COLO668 (cell line): Measurements from ENCODE around the gene MCM3AP.

Experiments used
- DNase-seq: peaks from one replicate; lab custom pipeline; 2025; ENCODE audit not compliant: unreplicated experiment; lab: John Stamatoyannopoulos, UW

Gene MCM3AP

DNA sequence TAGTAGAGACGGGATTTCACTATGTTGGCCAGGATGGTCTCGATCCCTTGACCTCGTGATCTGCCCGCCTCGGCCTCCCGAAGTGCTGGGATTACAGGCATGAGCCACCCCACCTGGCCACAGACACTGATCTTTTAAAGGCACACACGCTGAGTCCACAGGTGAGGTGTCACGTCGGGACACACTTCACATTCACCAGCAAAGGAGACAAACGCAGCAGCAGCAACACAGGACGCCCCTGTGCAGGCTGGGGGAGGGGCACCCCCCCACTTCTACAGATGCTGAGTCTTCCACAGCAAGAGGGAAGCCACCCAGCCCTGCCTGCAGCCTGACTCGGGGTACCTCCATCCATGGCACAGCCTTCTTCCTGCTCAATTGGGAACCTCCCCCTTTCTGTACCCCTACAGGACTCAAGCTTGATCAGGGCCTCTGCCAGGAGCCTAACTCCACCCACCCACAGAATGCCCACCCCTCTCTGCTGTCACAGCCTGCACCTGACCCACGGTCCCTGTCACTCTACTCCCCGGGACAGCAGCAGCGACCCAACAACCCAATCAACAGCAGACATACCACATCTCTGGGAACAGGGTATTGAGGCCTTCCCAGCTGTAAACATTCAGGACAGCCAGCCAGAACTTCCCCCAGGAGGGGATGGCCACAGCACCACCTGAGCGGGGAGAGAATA is 66.4 kb downstream of the MCM3AP start:
- DNase-seq: no peak

DNA sequence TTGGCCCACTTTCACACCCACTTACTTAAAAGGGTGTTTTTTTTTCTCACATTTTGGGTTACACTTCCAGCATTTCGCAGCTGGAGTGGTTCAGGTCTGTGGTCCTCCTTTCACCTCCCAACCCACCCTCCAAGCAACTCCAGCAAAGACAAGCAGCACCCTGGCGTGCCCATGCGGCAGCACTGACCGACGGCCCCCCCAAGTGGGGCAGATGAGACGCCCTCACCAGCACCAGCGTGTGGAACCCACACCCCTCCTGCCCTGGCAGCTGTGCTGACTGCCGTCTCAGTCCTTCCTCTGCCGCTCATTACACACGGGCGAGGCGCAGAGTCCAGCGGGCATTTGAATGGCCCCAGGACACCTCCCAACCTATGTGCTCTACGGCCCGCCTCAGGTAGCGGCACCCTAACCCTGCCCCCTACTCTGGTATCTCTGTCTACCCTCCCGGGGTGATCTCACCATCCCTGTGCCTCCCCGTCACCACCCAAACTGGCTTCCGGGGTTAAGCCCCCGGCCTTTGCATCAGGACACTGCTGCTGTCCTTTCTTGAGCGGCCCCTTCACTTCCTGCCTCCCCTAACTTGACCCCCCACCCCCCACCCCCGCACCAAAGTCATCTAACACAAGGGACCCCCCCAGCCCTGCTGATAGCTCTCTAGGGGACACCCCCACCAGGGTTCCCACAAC is 67.8 kb downstream of the MCM3AP start:
- no peak for DNase-seq

DNA sequence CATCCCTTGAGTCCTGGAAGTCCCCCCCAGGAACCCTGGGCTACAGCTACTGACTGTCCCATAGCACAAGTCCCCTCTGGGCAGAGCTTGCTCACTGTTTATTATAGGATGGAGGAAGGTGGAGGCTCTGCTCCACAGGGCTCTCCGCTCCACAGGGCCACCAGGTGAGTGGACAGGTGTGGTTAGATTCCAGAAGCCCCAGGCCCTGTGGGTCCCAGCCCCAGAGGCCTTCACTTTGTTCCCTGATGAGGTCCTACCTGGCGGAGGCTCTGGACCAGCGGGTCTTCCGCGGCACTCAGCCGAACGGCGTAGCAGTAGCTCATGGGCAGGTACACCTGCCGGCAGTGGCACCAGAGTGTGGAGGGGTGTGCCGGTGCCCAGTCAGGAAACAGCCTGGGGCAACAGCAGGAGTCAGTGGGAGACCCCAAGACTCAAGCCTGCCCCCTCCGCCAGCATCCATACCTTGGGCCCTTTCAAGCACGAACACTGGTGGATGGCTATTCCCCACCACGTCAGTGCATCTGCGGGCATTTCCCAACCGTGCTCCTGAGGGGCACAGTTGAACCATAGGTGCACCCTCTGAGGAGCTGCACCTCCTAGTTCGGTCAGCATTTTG is 69.2 kb downstream of the MCM3AP start:
- DNase-seq: no peak

DNA sequence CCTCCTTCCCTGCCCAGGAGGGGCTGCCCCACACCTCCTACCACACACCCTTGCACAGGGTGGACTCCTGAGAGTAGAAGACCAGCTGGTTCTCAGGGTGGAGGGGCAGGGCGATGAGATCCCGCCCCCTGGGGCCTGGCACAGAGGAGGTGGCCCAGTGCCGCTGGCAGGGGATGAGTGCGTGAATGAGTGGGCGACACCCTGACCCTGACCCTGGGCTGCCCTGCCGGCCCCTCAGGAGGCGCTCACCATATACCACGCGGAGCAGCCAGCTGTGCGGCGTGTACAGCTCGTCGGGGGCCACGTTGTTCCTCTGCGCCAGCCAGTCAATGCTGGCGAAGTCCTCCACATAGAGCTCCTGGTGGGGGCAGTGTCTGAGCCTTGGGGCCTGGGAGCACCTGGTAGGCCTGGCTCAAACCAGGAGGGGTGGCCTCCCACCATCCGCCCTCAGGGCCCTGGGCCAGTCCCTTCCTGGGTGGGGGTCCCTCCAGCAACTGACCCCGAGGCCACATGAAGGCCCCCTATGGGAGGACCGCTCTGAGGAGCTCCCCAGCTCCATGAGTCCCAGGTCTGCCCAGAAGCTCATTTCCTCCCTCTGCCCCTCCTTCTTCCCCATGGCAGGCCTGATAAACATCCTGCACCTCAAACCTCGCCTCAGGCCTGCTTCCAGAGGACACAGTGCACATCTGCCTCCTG is 69.8 kb downstream of the MCM3AP start:
- DNase-seq: no peak

DNA sequence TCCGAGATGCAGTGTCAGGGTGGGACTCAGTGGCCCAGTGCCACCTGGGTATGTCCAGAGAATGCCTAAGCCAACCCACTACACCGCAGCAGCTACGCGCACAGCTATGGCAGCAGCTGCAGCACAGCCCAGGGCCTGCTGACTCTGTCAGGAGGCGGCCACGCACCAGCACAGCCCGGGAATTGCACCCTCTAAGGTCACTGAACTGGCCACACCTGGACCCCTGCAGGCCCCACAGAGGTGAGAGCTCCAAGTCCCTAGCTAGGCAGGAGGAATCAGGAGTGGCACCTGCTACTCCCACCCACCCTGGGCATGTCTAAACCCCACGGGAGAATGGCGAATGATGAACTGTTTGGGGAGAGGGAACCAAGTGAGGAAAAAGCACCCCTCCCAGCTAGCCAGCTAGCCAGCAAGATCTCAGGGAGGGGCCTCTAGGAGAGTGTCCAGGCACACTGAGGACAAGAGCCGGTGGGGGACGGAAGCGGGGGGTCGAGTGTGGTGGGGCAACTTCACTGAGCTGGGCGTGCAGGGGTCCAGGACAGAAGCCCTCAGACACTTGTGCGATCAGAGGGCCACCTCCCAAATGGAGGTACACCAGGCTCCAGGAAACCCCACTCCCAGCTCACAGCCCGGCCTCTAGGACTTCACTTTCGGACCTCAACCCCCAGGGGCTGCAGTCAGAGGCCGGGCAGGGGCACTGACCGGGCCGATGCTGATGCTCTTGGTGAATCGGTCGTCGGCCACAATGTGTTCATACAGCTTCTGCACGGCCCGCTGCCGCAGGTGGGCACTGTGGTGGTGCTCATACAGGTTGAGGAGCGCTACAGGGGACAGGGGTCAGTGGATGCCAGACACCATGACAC is 70.7 kb downstream of the MCM3AP start:
- no peak for DNase-seq

DNA sequence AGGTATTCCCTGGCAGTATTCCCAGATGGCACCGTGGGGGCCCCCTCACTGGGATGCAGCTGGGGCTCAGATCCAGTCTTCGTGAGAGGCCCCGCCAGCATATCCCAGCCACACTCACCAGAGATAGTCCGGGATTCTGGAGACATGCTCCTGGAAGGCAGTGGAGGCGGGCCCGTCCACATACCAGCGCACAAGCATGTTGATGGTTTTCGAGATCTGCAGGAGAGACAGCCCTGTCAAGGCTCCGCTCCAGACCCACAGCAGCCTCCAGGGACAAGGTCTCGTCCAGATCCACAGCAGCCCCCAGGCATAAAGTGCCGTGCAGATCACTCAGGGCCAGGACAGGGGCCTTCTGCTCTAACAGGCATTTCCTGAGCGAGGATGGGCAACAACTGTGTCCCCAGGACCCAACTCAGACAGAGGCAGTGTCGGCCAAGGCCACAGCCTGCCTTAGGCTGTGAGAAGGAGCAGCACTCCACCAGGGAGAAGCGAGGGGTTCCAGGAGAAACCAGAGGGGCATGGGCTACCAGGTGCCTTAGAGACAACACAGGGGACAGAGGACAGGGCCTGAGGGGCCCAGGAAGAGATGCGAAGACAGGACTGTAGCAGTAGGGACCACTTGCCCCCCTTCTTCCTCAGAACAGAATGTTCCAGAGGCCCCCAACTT is 71.7 kb downstream of the MCM3AP start:
- no peak for DNase-seq

DNA sequence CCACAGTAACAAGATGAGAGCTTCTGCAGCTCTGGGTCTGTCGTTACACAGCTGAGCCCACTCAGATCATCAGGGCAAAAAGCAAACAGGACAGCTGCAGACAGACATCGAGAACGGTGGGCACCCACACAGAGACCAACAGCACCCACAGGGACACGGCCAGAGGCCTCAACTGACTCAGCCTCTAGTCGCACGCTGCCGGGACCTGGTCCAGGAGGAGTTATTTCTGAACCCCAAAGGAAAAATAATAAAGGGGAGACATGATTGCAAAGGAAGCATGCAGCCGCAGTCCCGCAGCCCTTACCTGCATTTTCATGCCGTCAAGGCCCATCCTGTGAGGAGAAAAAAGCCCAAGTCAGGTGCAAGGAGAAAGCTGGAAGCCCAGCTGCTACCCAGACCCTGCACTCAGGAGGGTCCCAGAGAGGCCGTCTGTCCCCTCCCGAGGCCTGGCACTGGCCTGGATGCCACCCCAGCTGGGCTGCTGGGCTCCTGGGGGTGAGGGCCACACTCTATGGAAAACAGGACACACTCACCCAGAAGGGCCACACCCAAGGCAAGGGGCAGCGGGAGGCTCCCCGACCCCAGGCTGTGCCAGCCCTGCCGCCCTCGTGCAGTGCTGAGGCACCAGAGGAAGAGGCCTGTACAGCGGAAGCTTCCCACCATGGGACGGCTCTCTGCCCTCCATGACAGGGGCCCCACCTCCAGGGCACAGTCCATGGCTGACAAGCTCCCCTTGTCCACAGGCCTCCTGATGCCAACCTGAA is 72.5 kb downstream of the MCM3AP start:
- DNase-seq: no peak

DNA sequence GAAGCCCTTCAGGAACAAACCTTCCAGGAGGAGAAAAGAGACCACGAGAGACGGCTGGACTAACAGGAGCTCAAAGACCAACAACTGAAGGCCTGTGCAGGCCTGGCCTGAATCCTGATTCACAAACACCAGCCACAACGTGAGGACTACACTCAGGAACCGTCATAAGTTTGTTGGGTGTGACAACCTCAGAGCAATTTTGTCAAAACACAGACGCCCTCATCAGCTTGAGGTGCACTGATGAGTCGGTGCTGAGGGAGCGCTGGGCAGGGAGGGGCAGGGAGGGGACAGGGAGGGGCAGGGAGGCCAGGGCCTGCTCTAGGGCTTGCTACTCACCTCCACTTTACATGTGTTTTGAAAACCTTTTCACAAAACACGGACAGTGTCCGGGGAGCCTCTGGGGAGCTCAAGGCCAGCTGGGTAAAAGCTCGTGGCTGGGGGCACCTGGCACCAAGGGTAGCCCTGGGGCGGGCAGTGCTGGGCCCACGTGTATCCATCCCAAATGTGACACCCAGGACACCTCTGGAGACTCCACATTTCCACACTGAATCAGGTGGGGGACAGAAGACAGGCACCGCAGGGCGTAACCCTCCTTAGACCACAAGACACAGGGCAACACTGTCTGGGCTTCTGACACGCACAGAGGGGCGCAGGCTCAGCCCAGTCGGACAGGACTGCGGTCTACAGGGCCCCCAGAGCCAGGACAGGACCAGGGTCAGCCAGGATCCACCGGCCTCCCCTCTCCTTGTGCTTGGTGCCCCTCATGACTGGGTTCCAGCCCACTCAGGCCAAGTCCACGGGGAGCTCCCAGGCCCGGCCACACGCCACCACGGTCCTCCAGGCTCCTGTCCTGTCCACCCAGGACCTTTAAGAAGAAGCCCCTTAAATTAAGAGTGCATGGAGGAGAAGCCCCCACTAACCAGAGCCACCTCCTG is 73.4 kb downstream of the MCM3AP start:
- DNase-seq: no peak

DNA sequence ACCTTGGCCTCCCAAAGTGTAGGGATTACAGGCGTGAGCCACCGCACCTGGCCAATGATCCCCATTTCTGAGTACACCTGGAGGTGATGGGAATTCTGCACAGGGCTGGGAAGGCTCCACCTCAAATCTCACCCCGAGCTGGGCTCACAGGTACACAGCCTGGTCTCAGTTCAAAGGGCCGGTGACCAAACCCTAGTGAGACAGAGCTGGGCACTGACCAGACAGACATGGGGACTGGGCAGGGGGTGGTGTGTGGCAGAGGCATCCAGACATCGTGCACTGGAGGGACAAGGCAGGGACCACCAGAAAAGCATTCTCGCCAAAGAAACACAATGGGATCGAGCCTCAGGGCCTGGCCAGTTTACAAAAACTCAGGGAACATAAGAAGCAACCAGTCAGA is 74.0 kb downstream of the MCM3AP start:
- DNase-seq: no peak

DNA sequence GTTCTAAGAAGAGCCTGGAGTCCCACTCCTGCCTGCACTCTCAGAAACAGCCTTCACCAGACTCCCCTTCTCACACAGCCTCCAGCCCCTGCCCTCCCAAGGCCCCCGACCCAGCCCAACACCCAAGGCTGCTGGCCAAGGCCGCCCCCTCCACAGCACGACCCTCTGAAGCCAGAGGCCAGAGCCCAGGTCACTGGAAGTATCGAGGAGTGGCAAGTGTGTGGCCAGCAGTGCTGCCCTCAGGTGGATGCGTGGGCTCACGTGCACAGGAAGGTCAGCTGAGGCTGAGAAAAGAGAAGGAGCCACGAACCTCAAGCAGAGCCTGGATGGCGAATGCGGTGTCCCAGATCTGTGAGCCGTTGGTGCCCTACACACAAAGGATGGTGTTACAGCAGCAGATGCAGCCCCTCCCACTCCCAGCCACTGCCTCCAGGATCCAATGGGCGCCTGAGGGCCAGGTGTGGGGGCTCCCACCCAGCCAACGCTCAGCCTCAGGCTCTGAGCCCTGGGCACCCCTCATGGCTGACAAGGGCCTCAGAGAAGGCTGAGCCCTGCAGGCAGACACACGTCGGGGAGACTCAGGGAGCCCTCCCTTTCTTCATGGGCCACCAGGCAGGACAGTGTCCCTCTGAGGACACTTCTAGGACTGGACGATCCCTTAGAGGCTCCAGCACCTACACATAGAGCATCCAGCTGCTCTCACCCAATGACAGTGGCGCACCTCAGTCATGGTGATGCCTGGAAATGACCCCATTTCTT is 74.9 kb downstream of the MCM3AP start:
- no peak for DNase-seq

DNA sequence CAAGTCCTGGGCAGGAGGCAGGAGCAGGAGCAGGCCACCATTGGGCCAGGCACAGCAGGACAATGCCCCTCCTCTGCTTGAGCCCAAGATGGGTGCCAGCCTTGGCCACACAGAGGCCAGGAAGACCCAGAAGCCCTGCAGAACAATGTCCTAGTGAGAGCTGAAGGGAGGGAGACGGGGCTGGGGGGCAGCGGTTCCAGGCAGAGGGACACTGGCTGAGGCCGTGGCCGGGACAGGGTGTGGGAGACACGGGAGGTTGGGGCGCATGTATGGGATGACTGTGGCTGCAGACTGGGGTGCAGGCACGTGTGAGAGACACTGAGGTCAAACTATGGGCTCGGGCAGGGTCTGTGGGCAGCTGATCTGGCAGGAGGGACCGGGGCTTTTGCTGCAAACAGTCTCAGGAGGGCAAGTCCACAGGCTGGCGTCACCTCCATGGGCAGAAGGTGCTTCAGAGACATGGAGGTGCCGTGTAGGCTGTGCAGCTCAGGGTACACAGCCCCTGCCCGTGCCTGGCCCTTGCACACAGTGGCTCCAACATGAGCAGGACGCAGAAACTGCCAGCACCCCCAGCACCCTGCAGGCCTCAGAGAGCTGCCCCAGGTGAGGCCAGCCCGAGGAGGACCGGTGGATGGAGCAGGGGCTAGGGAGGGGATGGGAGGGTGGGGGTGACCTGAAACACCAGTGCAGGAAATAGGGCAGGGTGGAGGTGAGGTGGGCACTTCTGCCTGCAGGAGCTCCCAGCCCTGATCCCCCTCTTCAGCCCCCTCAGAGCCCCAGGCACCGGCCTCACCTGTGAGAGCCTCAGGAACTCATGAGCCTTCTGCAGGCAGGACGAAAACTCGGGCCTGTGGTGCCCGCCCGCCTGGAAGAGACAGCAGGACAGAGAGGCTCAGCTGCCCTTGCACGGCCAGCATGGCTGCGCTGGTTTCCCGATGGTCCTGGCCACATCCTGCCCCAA is 76.4 kb downstream of the MCM3AP start:
- no peak for DNase-seq

DNA sequence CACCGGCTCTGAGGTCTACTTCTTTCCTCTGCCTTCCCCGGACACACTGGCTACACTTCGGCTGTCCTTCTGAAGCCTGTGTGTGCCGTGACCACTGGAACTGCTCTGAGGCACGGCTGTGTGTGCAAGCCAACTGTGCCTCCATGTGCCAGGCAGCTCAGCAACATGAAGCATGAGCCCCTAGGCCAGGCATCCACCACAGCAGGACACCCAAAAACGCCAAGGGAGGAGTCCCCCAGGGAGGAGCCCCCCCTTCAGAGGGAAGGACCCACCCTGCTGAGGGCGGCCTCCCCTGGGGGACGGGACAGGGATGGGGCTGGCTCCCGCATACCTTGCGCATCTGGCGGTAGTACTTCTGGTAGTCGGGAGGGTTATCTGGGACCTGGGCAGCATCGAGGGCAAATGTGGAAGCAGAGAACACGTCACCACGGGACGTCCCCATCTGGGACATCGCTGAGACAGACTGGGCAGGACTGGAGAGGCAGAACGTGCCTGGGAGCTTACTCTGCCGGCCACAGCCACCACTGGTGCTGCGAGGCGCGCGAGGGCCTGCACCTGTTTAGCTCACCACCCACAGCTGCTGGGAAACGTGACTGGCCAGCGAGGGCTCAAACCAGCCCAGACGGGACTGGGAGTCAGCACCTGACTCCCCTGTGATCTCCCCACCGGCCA is 77.4 kb downstream of the MCM3AP start:
- DNase-seq: no peak

DNA sequence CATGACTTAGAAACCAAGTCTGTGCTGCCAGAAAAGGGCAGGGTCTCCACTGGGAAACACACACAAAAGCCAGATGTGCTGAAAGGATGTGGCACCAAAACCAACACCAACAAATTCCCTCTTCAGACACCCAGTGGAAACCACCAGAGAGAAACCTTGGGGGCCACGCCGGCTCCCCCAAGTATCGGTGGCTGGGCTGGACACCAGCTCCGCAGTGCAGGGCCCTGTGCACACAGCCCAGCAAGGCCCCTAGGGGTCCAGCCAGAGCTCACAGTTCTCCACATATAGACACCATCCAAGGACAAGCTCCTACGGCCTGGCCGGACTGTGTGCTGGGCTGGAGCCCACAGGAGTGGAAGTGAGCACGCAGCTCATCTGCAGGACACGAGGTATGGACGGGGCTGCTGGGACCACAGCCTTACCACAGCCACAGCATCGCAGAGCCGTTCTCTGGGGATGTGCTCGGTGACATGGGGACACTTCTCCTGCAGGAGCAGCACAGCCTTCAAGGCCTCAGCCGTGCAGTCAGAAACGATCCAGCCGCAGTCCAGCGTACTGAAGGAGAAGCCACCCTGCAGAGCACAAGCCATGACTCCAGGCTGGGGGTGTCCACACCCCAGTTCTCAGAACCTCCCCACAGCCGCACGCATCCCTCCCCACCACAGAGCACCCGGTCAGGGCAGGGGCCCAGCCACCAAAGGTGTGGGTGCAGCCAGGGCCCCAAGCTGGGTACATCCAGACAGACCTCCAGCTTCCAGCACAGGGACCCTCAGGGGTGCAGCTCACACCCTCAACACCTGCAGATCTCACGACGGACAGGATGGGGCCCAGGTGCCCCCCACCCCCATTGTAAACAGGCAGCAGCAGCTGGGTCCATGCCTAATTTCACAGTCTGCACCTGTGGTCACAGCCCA is 78.1 kb downstream of the MCM3AP start:
- no peak for DNase-seq

DNA sequence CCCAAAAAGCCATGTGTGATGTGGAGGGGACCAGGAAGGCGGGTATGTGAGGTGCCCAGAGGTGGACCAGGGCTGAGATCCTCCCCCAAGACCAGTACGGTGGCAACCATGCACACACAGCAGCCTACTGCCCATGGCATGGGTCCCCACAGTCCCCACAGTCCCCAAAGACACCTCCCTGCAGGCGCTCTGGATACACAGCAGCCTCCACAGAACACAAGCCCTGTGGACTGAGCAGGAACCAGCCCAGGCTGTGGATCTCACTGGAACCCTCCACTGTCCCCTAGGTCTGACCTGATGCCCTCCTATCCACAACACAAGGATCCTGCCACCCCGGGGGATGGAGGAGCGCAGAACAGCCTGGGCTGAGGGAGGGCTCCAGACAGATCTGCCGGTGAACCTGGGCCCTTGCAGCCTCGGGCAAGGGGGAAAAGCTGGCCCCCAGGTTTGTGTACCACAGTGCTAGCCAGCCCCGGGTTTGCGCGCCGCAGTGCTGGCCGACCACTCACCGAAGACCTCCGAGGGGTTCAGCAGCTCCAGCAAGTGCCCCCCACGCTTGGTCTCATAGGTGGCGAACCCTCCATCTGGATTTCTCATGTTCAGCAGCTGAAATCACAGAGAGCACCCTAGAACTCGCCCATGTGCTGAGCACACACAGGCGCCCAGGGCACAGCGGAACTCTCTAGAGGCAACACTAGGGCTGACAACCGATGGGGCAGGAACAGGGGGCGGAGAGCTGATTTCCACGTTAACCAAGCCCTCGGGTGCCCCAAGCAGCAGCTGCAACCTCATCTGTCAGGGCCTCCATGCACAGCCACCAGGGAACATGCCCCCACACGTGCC is 79.0 kb downstream of the MCM3AP start:
- DNase-seq: no peak
